HepG2 (cell line): ENCODE data around the gene PDPK1. TPM values are rescaled to one million over a fixed set of nuclear protein-coding genes. Genes with fewer than 3 reads are reported as not detected.
A peak's percentile ranks its signal among the peaks of the same experiment; 100 is the strongest.

ENCODE experiments used
- CREB1 ChIP-seq, 2 experiments: fragments of 450-650 bp in 1 of 2; IDR thresholded peaks; 2 replicates each; pipeline ENCODE4 v1.6.1; 2016 to 2017; ENCODE audit warnings: control low read depth in 1 of 2, mild to moderate bottlenecking in 1 of 2, missing compliant biosample characterization in 1 of 2, missing genetic modification characterization in 1 of 2
- EP300 ChIP-seq, 3 experiments: sonication (generic) in 1 of 3; formaldehyde crosslinking in 1 of 3; IDR thresholded peaks; 2 replicates each; pipeline versions ENCODE4 v1.5.1 to v1.6.1; 2011 to 2020; ENCODE audit warnings: low read depth in 2 of 3, low read length in 2 of 3, borderline replicate concordance in 1 of 3, improper control_type of control experiment in 1 of 3, mild to moderate bottlenecking in 1 of 3, missing genetic modification reagents in 1 of 3, moderate library complexity in 1 of 3
- EZH2 ChIP-seq: conservative IDR thresholded peaks from 2 replicates; pipeline ENCODE4 v1.6.1; 2012; ENCODE audit warnings: mild to moderate bottlenecking, low read depth, low read length, moderate library complexity
- FIP1L1 ChIP-seq: fragments of 200-400 bp; formaldehyde crosslinking; IDR thresholded peaks from 2 replicates; pipeline ENCODE4 v1.6.1; 2018; ENCODE audit warnings: low read depth, mild to moderate bottlenecking, low read length, moderate library complexity, borderline replicate concordance; ENCODE audit not compliant: insufficient read depth
- FLYWCH1 ChIP-seq: sonication (generic); formaldehyde crosslinking; IDR thresholded peaks from 2 replicates; pipeline ENCODE4 v1.8.1; 2023; ENCODE audit warnings: mild to moderate bottlenecking, missing genetic modification reagents
- MED13 ChIP-seq: sonication (generic); formaldehyde crosslinking; IDR thresholded peaks from 2 replicates; pipeline ENCODE4 v1.5.0; 2020; ENCODE audit warnings: missing genetic modification reagents
- NFYC ChIP-seq: IDR thresholded peaks from 2 replicates; pipeline ENCODE4 v1.6.1; 2016; ENCODE audit warnings: missing genetic modification reagents, missing compliant biosample characterization
- PBX2 ChIP-seq: IDR thresholded peaks from 2 replicates; pipeline ENCODE4 v1.6.1; 2016; ENCODE audit warnings: control low read depth
- POGZ ChIP-seq: sonication (generic); formaldehyde crosslinking; IDR thresholded peaks from 2 replicates; pipeline ENCODE4 v1.4.0; 2020; ENCODE audit warnings: mild to moderate bottlenecking, missing genetic modification reagents
- RERE ChIP-seq: IDR thresholded peaks from 2 replicates; pipeline ENCODE4 v1.6.1; 2016; ENCODE audit warnings: low read depth, missing genetic modification reagents, missing compliant biosample characterization
- RNF219 ChIP-seq: sonication (generic); formaldehyde crosslinking; IDR thresholded peaks from 2 replicates; pipeline ENCODE4 v1.5.0; 2020; ENCODE audit warnings: mild to moderate bottlenecking, missing genetic modification reagents
- SP4 ChIP-seq: sonication (generic); formaldehyde crosslinking; IDR thresholded peaks from 2 replicates; pipeline ENCODE4 v1.8.1; 2023; ENCODE audit warnings: mild to moderate bottlenecking, missing genetic modification reagents
- SPEN ChIP-seq: sonication (generic); formaldehyde crosslinking; IDR thresholded peaks from 2 replicates; pipeline ENCODE4 v1.5.1; 2020; ENCODE audit warnings: low read depth, mild to moderate bottlenecking, missing genetic modification reagents
- SUZ12 ChIP-seq: fragments of 150-350 bp; IDR thresholded peaks from 2 replicates; pipeline ENCODE4 v1.6.1; 2014; ENCODE audit warnings: low read depth, low read length
- TFAP4 ChIP-seq: sonication (generic); IDR thresholded peaks from 2 replicates; pipeline ENCODE4 v1.6.1; 2016; ENCODE audit warnings: low read depth, borderline replicate concordance
- ZNF558 ChIP-seq: sonication (generic); formaldehyde crosslinking; IDR thresholded peaks from 2 replicates; pipeline ENCODE4 v1.9.0; 2022; ENCODE audit warnings: mild to moderate bottlenecking, missing genetic modification reagents, borderline replicate concordance
- ZNF580 ChIP-seq: IDR thresholded peaks from 2 replicates; pipeline ENCODE4 v1.6.1; 2016; ENCODE audit warnings: low read depth, borderline replicate concordance
- ZSCAN29 ChIP-seq: sonication (generic); formaldehyde crosslinking; conservative IDR thresholded peaks from 2 replicates; pipeline ENCODE4 v1.4.0; 2020; ENCODE audit warnings: mild to moderate bottlenecking, missing genetic modification reagents
- polyA plus RNA-seq, 8 experiments: library from polyadenylated mRNA; depleted of rRNA in 3 of 8; stranded (reverse) in 7 of 8; unstranded in 1 of 8; fragments of >200 nt; fragmentation: Illumina TruSeq in 4 of 8; extraction: Trizol in 4 of 8; gene quantifications; 2 replicates each; pipeline versions ENCODE4 v1.2.1 to v1.2.3, GENCODE V29; 2011 to 2016; ENCODE audit warnings: low read depth in 4 of 8, missing spikeins in 1 of 8, mixed read lengths in 1 of 8; ENCODE audit not compliant: insufficient read depth in 1 of 8
- total RNA-seq, 5 experiments: library from RNA; depleted of rRNA; stranded (reverse); fragments of >200 nt; fragmentation: Illumina TruSeq; extraction: Trizol; gene quantifications; 2 replicates each; pipeline ENCODE4 v1.2.3, GENCODE V29; 2016; ENCODE audit warnings: low read depth in 1 of 5

Gene PDPK1
- total and polyA plus RNA-seq, 2 of the 13 experiments (the other 11 are each of a cell fraction or from before 2014, with no cell fraction given), result 59.6 to 129 TPM

- no peak for TF ChIP-seq ZNF558 (CRISPR knock-in tag)
- no peak for TF ChIP-seq CREB1 (IDR thresholded peaks at IDR 0.05)
- no peak for TF ChIP-seq CREB1 (CRISPR knock-in tag; IDR thresholded peaks at IDR 0.05)
- no peak for TF ChIP-seq RERE (CRISPR knock-in tag)
- TF ChIP-seq RNF219, result no peak
- TF ChIP-seq FIP1L1, result no peak
- TF ChIP-seq FLYWCH1, result no peak
- TF ChIP-seq SPEN (CRISPR knock-in tag), result peak; percentile 42; the same call in 1 of the 2 replicates
- TF ChIP-seq TFAP4, result no peak
- TF ChIP-seq MED13 (CRISPR knock-in tag), result no peak
- TF ChIP-seq SUZ12, result no peak
- TF ChIP-seq ZNF580 (CRISPR knock-in tag), result no peak
- TF ChIP-seq POGZ (CRISPR knock-in tag), result no peak
- no peak for TF ChIP-seq EZH2
- TF ChIP-seq EP300 (IDR thresholded peaks at IDR 0.05; ENCODE audit: low read depth in 2 of 2, low read length in 2 of 2), result no peak
- no peak for TF ChIP-seq EP300 (CRISPR knock-in tag; IDR thresholded peaks at IDR 0.05; ENCODE audit: borderline replicate concordance)
- peak; percentile 88 for TF ChIP-seq SP4 (CRISPR knock-in tag)
- TF ChIP-seq NFYC (CRISPR knock-in tag), result peak; percentile 78
- TF ChIP-seq PBX2 (CRISPR knock-in tag), result peak; percentile 78
- no peak for TF ChIP-seq ZSCAN29
These were observed at the start of gene PDPK1 (continued) for GRCh38 chr16:2537451-2538379.
